Fibroblast of peridontal ligament (primary cell): ENCODE measurements around the gene COL15A1.

ENCODE experiments used
- DNase-seq: peaks from one replicate; pipeline ENCODE4 v3.0.0-alpha.2; 2010; ENCODE audit errors: extremely low read depth

The COL15A1 gene

DNA sequence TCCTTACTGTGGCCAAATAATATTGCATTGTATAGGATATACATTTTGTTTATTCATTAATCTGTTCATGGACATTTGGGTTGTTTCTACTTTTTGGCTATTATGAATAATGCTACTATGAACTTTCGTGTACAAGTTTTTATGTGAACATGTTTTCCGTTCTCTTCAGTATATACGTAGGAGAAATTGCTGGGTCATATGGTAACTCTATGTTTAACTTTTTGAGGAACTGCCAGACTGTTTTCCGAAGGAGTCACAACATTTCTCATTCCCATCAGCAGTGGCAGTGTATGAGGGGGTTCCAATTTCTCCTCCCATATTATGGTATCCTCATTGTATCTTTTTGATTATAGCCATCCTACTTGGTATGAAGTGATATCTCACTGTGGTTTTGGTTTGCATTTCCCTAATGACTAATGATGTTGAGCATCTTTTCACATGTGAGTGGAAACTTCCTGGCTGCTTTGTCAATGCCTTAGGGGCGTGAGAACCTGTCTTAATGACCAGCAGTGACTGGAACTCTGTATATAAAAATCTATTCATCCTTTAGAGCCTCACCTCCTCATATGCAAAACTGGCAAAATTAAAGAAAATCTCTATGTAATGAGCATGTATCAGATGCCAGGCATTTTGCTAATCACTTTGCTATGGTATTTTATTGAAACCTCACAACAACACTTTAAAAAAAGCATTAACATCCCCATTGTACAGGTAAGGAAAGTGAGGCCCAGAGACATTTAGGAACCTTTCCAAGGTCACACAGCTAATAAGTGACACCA lies 113.4 kb downstream of the COL15A1 start:
- peak; percentile 11 for DNase-seq

GRCh38 chr9:99057665-99058625 lies 114.2 kb downstream of the COL15A1 start:
- peak; percentile 11 for DNase-seq

GRCh38 chr9:99058964-99059921 lies 115.5 kb downstream of the COL15A1 start:
- DNase-seq, result no peak

GRCh38 chr9:99060621-99061020 lies 116.9 kb downstream of the COL15A1 start:
- DNase-seq, result no peak

DNA sequence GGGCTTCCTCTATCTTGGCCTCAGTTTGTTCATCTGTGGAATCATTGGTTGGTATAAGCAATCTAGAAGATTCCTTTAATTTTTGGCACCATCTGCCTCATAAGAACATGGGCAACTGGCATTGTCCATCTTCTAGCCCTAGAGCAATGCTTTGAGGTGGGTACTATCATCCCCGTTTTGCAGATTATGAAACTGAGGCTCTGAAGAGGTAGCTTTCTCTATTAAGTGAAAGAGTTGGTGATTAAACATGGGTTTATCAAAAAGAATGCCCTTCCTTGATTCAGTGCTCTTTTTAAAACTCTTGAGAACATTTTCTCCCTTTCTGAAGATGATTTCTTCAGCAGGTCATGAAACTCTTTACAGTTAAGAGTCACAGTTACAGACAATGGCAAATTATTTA lies 118.8 kb downstream of the COL15A1 start:
- DNase-seq, result no peak

GRCh38 chr9:99063522-99063921 lies 119.8 kb downstream of the COL15A1 start:
- no peak for DNase-seq

- no peak for DNase-seq
Measured at GRCh38 chr9:99066571-99066970, 122.9 kb downstream of the COL15A1 start.

DNA sequence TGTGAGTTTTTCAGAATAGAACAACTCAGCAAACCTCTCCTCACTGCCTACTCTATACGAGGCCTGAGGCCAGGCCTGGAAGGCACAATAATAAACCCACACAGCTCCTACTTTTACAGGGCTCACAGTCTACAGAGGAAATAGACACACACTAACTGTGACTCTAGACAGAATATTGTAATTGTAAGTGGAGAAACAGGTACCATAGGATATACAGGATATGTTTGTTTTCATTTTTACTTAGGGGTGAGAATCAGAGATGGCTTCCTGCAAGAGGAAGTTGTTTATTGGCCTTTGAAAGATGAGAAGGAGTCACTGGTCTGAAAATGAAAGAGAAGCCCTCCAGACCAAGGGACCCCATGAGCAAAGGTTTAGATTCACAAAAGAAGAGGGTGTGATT lies 125.4 kb downstream of the COL15A1 start:
- DNase-seq, result no peak

DNA sequence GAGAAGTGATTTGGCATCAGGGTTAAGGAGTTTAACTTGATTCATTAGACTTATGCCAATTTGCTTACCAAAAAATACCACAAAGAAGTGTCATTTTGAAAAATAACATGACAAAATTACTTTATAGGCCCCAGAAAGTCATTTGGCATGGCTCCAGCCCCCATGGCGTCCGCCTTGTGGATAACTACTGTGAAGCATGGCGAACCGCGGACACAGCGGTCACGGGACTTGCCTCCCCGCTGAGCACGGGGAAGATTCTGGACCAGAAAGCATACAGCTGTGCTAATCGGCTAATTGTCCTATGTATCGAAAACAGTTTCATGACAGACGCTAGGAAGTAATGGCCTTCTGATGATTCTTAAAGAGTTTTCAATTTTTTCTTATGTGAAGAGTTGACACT lies 125.8 kb downstream of the COL15A1 start:
- no peak for DNase-seq

GRCh38 chr9:99070681-99071080 lies 127.0 kb downstream of the COL15A1 start:
- DNase-seq, result no peak

GRCh38 chr9:99071313-99072039 lies 127.8 kb downstream of the COL15A1 start:
- DNase-seq, result no peak

DNA sequence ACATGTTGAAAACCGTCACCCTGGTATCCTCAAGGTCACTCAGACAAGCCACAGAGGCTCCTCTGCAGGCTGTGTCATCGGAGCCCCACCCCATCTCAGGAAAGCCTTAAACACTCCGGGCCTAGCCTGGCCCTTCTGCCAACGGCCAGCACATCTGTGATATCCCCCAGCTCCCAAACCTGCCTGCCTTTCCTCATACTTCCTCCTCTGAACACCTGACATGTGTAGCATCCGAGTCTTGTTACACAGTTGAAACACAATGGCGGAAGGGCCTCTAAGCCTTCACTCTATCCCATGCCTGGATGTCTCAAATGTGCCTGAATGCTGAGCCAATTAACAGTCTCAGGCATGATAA lies 128.3 kb downstream of the COL15A1 start:
- no peak for DNase-seq

GRCh38 chr9:99073347-99073746 lies 129.6 kb downstream of the COL15A1 start:
- no peak for DNase-seq

GRCh38 chr9:99073985-99074901 lies 130.5 kb downstream of the COL15A1 start:
- DNase-seq, result no peak

DNA sequence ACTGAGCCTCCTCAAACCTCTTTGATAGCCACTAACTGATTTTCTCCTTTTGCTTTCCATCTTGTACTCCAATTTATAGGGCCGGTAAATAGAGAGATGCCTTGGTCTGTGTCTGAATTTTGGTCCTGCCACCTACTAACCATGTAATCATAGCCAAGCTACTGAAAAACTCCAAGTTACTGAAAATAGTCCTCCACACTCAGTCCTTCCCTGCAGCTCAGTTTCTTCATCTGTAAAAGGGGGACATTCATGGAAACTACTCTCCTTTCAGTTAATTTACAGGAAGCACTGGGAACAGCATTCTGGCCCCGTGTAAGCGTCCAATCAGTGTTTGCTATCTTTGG lies 131.2 kb downstream of the COL15A1 start:
- DNase-seq, result no peak

- DNase-seq, result no peak
Measured at GRCh38 chr9:99075246-99075912, 131.7 kb downstream of the COL15A1 start.

DNA sequence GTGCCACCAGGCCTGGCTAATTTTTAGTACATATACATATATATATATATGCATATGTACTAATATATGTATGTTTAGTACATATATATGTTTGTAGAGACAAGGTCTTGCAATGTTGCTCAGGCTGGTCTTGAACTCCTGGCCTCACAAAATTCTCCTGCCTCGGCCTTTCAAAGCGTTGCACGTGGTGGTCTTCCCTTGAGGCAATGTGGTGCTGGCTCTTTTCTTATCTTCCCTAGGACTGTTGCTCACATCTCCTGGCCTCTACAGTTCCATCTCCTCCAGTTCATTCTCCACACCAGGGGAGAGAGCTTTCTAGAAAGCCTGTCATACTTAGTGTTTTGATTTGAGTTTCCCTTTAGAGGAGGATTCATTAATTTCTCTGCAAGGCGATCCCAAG lies 132.3 kb downstream of the COL15A1 start:
- DNase-seq, result no peak

- DNase-seq, result no peak
Measured at GRCh38 chr9:99076483-99077171, 132.9 kb downstream of the COL15A1 start.

DNA sequence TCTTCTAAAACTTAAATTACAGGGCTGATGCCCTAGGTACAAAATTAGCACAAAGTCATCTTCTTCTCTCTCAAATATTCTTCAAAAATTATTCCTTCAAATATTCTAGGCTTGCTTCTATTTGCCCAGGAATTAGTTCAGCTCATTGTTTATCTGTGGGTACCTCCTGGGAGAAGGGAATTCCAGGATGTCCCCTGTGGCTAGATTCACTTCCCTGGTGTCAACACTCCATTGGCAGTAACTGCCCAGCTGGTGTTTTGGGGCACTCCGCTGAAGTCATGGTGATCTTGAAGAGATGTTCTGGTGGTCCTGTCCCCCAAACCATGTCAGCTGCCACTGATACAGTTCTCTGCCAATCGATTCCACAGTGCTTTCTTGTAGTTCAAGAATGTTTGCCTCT lies 135.0 kb downstream of the COL15A1 start:
- no peak for DNase-seq
